ENCODE results near the gene PLA2G4D. TPM values are rescaled to one million over a fixed set of nuclear protein-coding genes. Genes with fewer than 3 reads are reported as not detected.

Gene PLA2G4D
- total RNA-seq, 1 experiment from 2014 or later = 0.24 TPM

GRCh38 chr15:42087460-42087859, 6.9 kb downstream of the PLA2G4D start:
- ChIA-PET POLR2A (no interaction called here), CTCF (interaction anchor here (1.7 to 10.6 kb wide), 5 partner anchors 19 to 97 kb away, joined by 4 to 164 read pairs (median 106); no protein-coding TSS in a partner anchor)
- TF ChIP-seq PREB (CRISPR knock-in tag; IDR thresholded peaks at IDR 0.05; ENCODE audit: borderline replicate concordance) = no peak
- TF ChIP-seq NR1H2 (CRISPR knock-in tag; IDR thresholded peaks at IDR 0.05) = no peak
- Mint-ChIP-seq H3K36me3 (no peaks in the 10 kb centered on the region), H3K27me3 (ENCODE audit: low read depth) (no peaks in the 10 kb centered on the region; the same call in 1 of the 2 replicates), H3K4me3 (no peak overlapping the region), H3K4me1 (peaks cover 29% of the 10 kb centered on the region), H3K27ac (no peak overlapping the region), H3K9me3 (no peaks in the 10 kb centered on the region)
- DNase-seq (ENCODE audit: low spot score) = no peak
- no peak for ATAC-seq

- ATAC-seq (no peak), DNase-seq (ENCODE audit: low spot score) (no peak)
- Mint-ChIP-seq H3K36me3 (no peaks in the 10 kb centered on the region), H3K4me3 (no peak overlapping the region), H3K4me1 (peaks cover 22% of the 10 kb centered on the region), H3K27ac (no peak overlapping the region; the same call in 1 of the 2 replicates), H3K27me3 (ENCODE audit: low read depth) (no peaks in the 10 kb centered on the region; the same call in 1 of the 2 replicates), H3K9me3 (no peaks in the 10 kb centered on the region)
- CTCF ChIA-PET = interaction anchor here (0.6 to 10.6 kb wide), 10 partner anchors 9 to 972 kb away, joined by 3 to 164 read pairs (median 10); partner anchors contain the start of genes MAPKBP1 and PLA2G4D
- POLR2A ChIA-PET = no interaction called here
- no peak for TF ChIP-seq USF1 (CRISPR knock-in tag; IDR thresholded peaks at IDR 0.05)
- no peak for TF ChIP-seq ZNF425 (CRISPR knock-in tag; conservative IDR thresholded peaks at IDR 0.05)
- TF ChIP-seq PRRX2 (CRISPR knock-in tag; IDR thresholded peaks at IDR 0.05) = no peak
- no peak for TF ChIP-seq CTCF (IDR thresholded peaks at IDR 0.05)
- TF ChIP-seq ZMAT4 (CRISPR knock-in tag; IDR thresholded peaks at IDR 0.05) = no peak
- TF ChIP-seq ZNF512 (CRISPR knock-in tag; IDR thresholded peaks at IDR 0.05; ENCODE audit: borderline replicate concordance) = no peak
- TF ChIP-seq ZBTB43 (CRISPR knock-in tag; IDR thresholded peaks at IDR 0.05) = no peak
- no peak for TF ChIP-seq ETV6 (CRISPR knock-in tag; IDR thresholded peaks at IDR 0.05)
- TF ChIP-seq E2F4 (CRISPR knock-in tag; IDR thresholded peaks at IDR 0.05; ENCODE audit: borderline replicate concordance, low read depth) = no peak
These were observed 8.6 kb downstream of the PLA2G4D start for GRCh38 chr15:42085721-42086120.
